Trophoblast cell (in vitro differentiated cells and primary cell): ENCODE results near the gene ST6GALNAC4.
A peak's percentile ranks its signal among the peaks of the same experiment; 100 is the strongest.

ENCODE experiments used
- DNase-seq, 2 donors: peaks; one replicate each; pipeline ENCODE4 v3.0.0-alpha.2; 2016
- H2AFZ ChIP-seq: 2 replicates; pipeline ENCODE4 v1.6.1; 2013; ENCODE audit warnings: low read length, moderate library complexity, mild to moderate bottlenecking; ENCODE audit not compliant: insufficient read depth, poor library complexity
- H2AK5ac ChIP-seq: 2 replicates; pipeline ENCODE4 v1.6.1; 2013; ENCODE audit warnings: mild to moderate bottlenecking, low read length
- H2BK120ac ChIP-seq: 2 replicates; pipeline ENCODE4 v1.6.1; 2013; ENCODE audit warnings: low read length, mild to moderate bottlenecking, moderate library complexity; ENCODE audit not compliant: insufficient read depth, poor library complexity
- H2BK12ac ChIP-seq: 2 replicates; pipeline ENCODE4 v1.6.1; 2013; ENCODE audit warnings: mild to moderate bottlenecking, low read length, moderate library complexity
- H2BK5ac ChIP-seq: 2 replicates; pipeline ENCODE4 v1.6.1; 2013; ENCODE audit warnings: low read length, low read depth, moderate library complexity, mild to moderate bottlenecking; ENCODE audit not compliant: poor library complexity
- H3K14ac ChIP-seq: 2 replicates; pipeline ENCODE4 v1.6.1; 2013; ENCODE audit warnings: mild to moderate bottlenecking, low read length
- H3K18ac ChIP-seq: 2 replicates; pipeline ENCODE4 v1.6.1; 2013; ENCODE audit warnings: mild to moderate bottlenecking, low read length
- H3K23ac ChIP-seq: 2 replicates; pipeline ENCODE4 v1.6.1; 2013; ENCODE audit warnings: low read length
- H3K27ac ChIP-seq: 2 replicates; pipeline ENCODE4 v1.5.1; 2013; ENCODE audit warnings: low read depth, mild to moderate bottlenecking, inconsistent platforms, low read length, moderate library complexity
- H3K27me3 ChIP-seq: 2 replicates; pipeline ENCODE4 v1.6.1; 2013; ENCODE audit warnings: inconsistent platforms, mild to moderate bottlenecking, low read length, moderate library complexity; ENCODE audit not compliant: insufficient read depth
- H3K36me3 ChIP-seq, 2 experiments: 1 replicate in 1 of 2; 2 replicates in 1 of 2; pipeline ENCODE4 v1.6.1; 2013; ENCODE audit warnings: low read length in 2 of 2, mild to moderate bottlenecking in 2 of 2, moderate library complexity in 1 of 2; ENCODE audit not compliant: insufficient read depth in 2 of 2, control insufficient read depth in 1 of 2
- H3K4ac ChIP-seq: 2 replicates; pipeline ENCODE4 v1.6.1; 2013; ENCODE audit warnings: low read depth, mild to moderate bottlenecking, low read length, moderate library complexity
- H3K4me1 ChIP-seq, 2 experiments: 1 replicate in 1 of 2; 2 replicates in 1 of 2; pipeline ENCODE4 v1.6.1; 2013; ENCODE audit warnings: low read length in 2 of 2, mild to moderate bottlenecking in 2 of 2, moderate library complexity in 1 of 2; ENCODE audit not compliant: insufficient read depth in 2 of 2, control insufficient read depth in 1 of 2
- H3K4me2 ChIP-seq: 2 replicates; pipeline ENCODE4 v1.6.1; 2013; ENCODE audit warnings: inconsistent platforms, mild to moderate bottlenecking, low read length, moderate library complexity
- H3K4me3 ChIP-seq: 2 replicates; pipeline ENCODE4 v1.5.1; 2013; ENCODE audit warnings: mild to moderate bottlenecking, low read depth, low read length, inconsistent platforms
- H3K79me1 ChIP-seq: one replicate; pipeline ENCODE4 v1.6.1; 2013; ENCODE audit warnings: low read length
- H3K79me2 ChIP-seq: 2 replicates; pipeline ENCODE4 v1.6.1; 2013; ENCODE audit warnings: low read length, mild to moderate bottlenecking; ENCODE audit not compliant: control insufficient read depth, insufficient read depth, poor library complexity
- H3K9ac ChIP-seq: 2 replicates; pipeline ENCODE4 v1.6.1; 2013; ENCODE audit warnings: mild to moderate bottlenecking, low read length
- H3K9me3 ChIP-seq: 2 replicates; pipeline ENCODE4 v1.6.1; 2013; ENCODE audit warnings: low read depth, mild to moderate bottlenecking, control low read depth, inconsistent platforms, low read length; ENCODE audit not compliant: insufficient read depth
- H4K12ac ChIP-seq: 2 replicates; pipeline ENCODE4 v1.6.1; 2013; ENCODE audit warnings: low read depth, mild to moderate bottlenecking, low read length, moderate library complexity
- H4K8ac ChIP-seq: 2 replicates; pipeline ENCODE4 v1.6.1; 2013; ENCODE audit warnings: low read depth, mild to moderate bottlenecking, low read length, moderate library complexity
- H4K91ac ChIP-seq: one replicate; pipeline ENCODE4 v1.6.1; 2013; ENCODE audit warnings: low read depth, mild to moderate bottlenecking, low read length, moderate library complexity
- WGBS: extraction: QIAGEN DNeasy Blood & Tissue Kit; methylation state at CpG from one replicate; pipeline ENCODE4 v1.1.7; 2013; ENCODE audit warnings: missing lambda C conversion rate; ENCODE audit not compliant: insufficient read length, insufficient coverage; ENCODE audit errors: extremely low coverage; 5-methylcytosine and 5-hydroxymethylcytosine counted together

The ST6GALNAC4 gene

DNA sequence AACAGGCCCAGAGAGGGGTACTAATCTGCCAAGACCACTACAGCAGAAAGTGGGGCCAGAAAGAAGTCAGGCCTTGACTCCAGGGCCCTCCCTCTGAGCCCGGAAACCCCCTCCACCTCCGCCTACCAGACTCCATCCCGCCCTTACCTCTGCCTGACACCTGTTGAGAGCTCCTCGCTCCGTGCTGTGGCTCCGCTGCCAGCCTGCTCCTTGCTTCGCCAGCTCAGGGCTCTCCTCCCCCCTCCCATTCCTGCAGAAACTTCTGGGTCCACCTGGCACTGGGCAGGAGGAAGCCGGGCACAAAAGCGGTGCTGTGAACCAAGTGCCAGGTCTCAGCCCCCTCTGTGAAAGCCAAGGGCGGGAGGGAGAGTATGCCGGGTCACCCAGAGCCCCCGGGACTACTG lies 11.1 kb downstream of the ST6GALNAC4 start:
- no peak for DNase-seq
- H4K8ac ChIP-seq, result no peak overlapping the region
- no peak overlapping the region for H2AK5ac ChIP-seq
- H3K4me1 ChIP-seq, result peaks cover 9 to 13% of the 10 kb centered on the region in 2 experiments
- no peak overlapping the region for H3K9ac ChIP-seq
- H3K36me3 ChIP-seq, result no peaks in the 10 kb centered on the region
- H3K79me2 ChIP-seq, result no peaks in the 10 kb centered on the region
- H2BK120ac ChIP-seq, result no peak overlapping the region
- H3K4me3 ChIP-seq, result no peak overlapping the region
- H3K27me3 ChIP-seq, result no peaks in the 10 kb centered on the region
- H4K12ac ChIP-seq, result no peak overlapping the region
- H3K27ac ChIP-seq, result no peak overlapping the region
- H2AFZ ChIP-seq, result no peak overlapping the region
- no peak overlapping the region for H3K4me2 ChIP-seq
- H4K91ac ChIP-seq, result no peak overlapping the region
- no peak overlapping the region for H2BK5ac ChIP-seq
- no peak overlapping the region for H3K4ac ChIP-seq
- no peak overlapping the region for H3K18ac ChIP-seq
- peaks cover 2% of the 10 kb centered on the region for H3K79me1 ChIP-seq
- H3K9me3 ChIP-seq, result no peaks in the 10 kb centered on the region
- no CpG with 5 or more reads among the region's 12 CpGs for WGBS
- H3K14ac ChIP-seq, result no peak overlapping the region
- H3K23ac ChIP-seq, result no peak overlapping the region
- no peak overlapping the region for H2BK12ac ChIP-seq

DNA sequence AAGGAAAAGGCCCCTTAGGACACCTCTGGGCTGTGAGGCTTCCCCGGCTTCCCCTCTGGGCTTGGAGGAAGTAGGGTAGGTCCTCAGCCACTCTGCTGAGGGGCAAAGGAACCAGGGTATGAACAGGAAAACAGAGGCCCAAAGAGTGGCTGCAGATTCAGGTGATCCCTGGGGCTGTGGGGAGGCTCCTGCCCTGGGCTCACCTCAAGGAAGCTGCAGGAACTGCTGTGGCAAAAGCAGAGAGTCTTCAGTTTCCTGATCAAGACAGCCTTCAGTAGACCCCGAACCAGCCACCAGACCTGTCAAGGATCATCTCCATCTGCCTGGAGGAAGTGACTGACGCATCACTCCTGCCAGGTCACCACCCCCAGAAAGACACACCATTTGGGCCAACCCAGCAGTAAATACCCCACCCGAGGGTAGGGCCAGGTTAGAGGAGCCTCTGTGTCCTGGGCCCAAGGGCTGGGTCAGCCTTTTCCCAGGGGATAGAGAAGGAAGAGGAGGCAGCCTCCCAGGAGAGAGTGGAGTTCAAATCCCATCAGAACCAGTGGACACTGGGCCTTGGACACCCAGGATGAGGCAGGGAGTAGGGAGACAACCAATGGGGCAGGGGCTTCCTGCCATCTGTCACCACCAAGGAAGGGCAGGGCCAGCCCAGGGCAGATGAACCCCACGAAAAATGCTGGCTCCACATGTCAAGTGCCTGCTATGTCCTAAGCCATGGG lies 11.7 kb downstream of the ST6GALNAC4 start:
- Histone ChIP-seq H3K4me2 (no peak overlapping the region), H3K9me3 (no peaks in the 10 kb centered on the region), H2BK12ac (no peak overlapping the region), H3K79me2 (no peaks in the 10 kb centered on the region), H4K91ac (no peak overlapping the region), H3K14ac (no peak overlapping the region), H3K4ac (no peak overlapping the region), H2BK5ac (no peak overlapping the region), H4K8ac (no peak overlapping the region), H3K4me1 (peaks cover 9 to 13% of the 10 kb centered on the region in 2 experiments), H2AFZ (no peak overlapping the region), H3K23ac (no peak overlapping the region), H2AK5ac (no peak overlapping the region), H3K79me1 (peaks cover 2% of the 10 kb centered on the region), H3K27me3 (no peaks in the 10 kb centered on the region), H3K9ac (no peak overlapping the region), H3K18ac (no peak overlapping the region), H3K36me3 (no peaks in the 10 kb centered on the region), H3K27ac (no peak overlapping the region), H3K4me3 (no peak overlapping the region), H2BK120ac (no peak overlapping the region), H4K12ac (no peak overlapping the region)
- no CpG with 5 or more reads among the region's 5 CpGs for WGBS
- no peak for DNase-seq

DNA sequence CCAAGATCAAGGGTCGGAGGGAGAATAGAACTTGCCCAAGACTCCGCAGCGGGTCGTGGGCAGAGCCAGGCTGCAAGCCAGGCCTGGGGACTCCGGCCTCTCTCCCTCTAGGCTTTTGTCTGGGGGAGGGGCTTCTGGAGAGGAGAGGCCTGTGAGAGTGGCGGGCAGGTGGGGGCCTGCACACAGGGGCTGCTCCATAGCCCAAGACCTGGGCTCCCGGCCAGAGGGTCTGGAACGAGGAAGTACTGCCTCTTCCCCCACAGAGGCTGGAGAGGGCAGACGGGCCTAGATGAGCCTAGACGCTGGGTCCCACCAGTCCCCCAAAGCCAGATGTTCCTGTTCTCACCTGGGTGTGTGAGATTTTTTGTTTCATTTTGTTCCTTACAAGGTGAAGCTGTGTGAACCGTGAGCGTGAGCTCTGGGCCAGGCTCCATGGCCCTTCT lies 12.3 kb downstream of the ST6GALNAC4 start:
- Histone ChIP-seq H3K27me3 (no peaks in the 10 kb centered on the region), H3K4me1 (peaks cover 13% of the 10 kb centered on the region in 2 experiments), H3K79me2 (no peaks in the 10 kb centered on the region), H3K9ac (no peak overlapping the region), H2BK5ac (no peak overlapping the region), H3K18ac (no peak overlapping the region), H3K79me1 (peaks cover 4% of the 10 kb centered on the region), H3K9me3 (no peaks in the 10 kb centered on the region), H2AK5ac (no peak overlapping the region), H3K4me2 (no peak overlapping the region), H4K91ac (no peak overlapping the region), H3K23ac (no peak overlapping the region), H3K4me3 (no peak overlapping the region), H3K14ac (no peak overlapping the region), H2BK120ac (no peak overlapping the region), H2BK12ac (no peak overlapping the region), H2AFZ (peak overlapping the region; percentile 35), H4K12ac (no peak overlapping the region), H3K27ac (no peak overlapping the region), H3K4ac (no peak overlapping the region), H3K36me3 (no peaks in the 10 kb centered on the region), H4K8ac (no peak overlapping the region)
- WGBS, result no CpG with 5 or more reads among the region's 12 CpGs
- DNase-seq, result no peak

DNA sequence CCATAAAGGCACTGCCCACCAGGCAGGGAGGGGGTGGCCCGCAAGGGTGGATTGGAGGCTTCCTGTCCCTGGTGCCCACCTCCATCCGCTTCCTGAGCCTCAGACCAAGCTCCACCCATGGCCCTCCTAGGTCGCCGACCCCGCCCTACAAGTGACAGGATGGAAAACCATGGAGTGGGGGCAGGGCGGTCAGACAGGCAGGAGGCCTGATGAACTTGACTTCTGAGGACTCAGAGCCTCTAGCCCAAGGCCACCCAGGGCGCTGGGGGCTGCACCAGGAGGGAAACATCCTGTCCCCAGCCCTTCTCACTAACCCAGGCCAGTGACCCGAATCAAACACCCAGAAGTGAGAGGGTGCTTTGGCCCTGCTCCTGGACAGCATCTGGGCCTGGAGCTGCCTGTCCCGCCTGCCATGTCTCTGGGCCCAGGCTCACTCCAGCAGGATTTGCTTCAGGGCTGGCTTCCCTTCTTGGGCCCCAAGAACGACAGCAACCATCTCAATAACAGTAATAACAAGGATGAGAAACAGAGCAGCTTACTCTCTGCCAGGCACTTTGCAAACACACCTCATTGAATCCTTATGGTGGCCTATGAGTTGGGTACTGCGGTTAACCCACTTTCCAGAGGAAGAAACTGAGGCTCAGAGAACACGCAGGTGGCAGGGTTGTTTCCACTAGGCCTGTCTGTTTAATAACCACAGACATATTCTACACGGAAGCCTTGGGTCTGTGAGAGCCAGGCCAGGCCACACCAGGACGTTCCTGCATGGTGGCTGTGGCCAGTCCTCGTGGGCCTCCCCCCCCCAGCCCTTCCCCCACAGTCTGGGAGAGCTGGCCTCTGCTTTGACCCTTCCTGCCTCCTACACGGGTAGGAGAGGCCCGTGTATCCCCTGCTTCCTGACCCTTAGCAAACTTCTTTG lies 13.0 kb downstream of the ST6GALNAC4 start:
- Histone ChIP-seq H2BK12ac (no peak overlapping the region), H4K91ac (no peak overlapping the region), H3K36me3 (no peaks in the 10 kb centered on the region), H2AFZ (no peak overlapping the region), H3K79me1 (peaks cover 9% of the 10 kb centered on the region), H2BK120ac (no peak overlapping the region), H3K4me3 (no peak overlapping the region), H3K4ac (no peak overlapping the region), H3K9ac (no peak overlapping the region), H3K14ac (no peak overlapping the region), H3K4me1 (peaks cover 13 to 16% of the 10 kb centered on the region in 2 experiments), H3K79me2 (peaks cover 4% of the 10 kb centered on the region), H3K27ac (no peak overlapping the region), H3K23ac (no peak overlapping the region), H4K12ac (no peak overlapping the region), H2AK5ac (no peak overlapping the region), H3K9me3 (no peaks in the 10 kb centered on the region), H3K4me2 (no peak overlapping the region), H2BK5ac (no peak overlapping the region), H3K18ac (no peak overlapping the region), H4K8ac (no peak overlapping the region), H3K27me3 (no peaks in the 10 kb centered on the region)
- DNase-seq, result no peak
- no CpG with 5 or more reads among the region's 17 CpGs for WGBS
